Suprapubic skin (tissue), 4 donors: ENCODE results near the gene GPR45.

Experiments
- CTCF ChIP-seq, 2 donors: fragments of 200-600 bp in 1 of 2; fragments of 450-650 bp in 1 of 2; sonication (generic) in 1 of 2; IDR thresholded peaks; one replicate each; pipeline ENCODE4 v1.5.1; 2016 to 2019; ENCODE audit warnings: antibody characterized with exemption in 2 of 2, mild to moderate bottlenecking in 1 of 2, moderate library complexity in 1 of 2
- EP300 ChIP-seq: sonication (generic); formaldehyde crosslinking; IDR thresholded peaks from one replicate; pipeline ENCODE4 v1.6.1; 2017; ENCODE audit warnings: antibody characterized with exemption
- POLR2A ChIP-seq, 2 donors: fragments of 450-650 bp; IDR thresholded peaks; one replicate each; pipeline ENCODE4 v1.6.1; 2017; ENCODE audit warnings: antibody characterized with exemption in 2 of 2, mild to moderate bottlenecking in 2 of 2, moderate library complexity in 2 of 2
- POLR2AphosphoS5 ChIP-seq, 3 donors: sonication (generic); formaldehyde crosslinking; IDR thresholded peaks; one replicate each; pipeline ENCODE4 v1.6.1; 2017; ENCODE audit warnings: antibody characterized with exemption in 3 of 3

- TF ChIP-seq POLR2A (IDR thresholded peaks at IDR 0.05) (no peak), CTCF (IDR thresholded peaks at IDR 0.05) (no peak), POLR2AphosphoS5 (IDR thresholded peaks at IDR 0.05) (no peak), EP300 (no peak)
Measured at GRCh38 chr2:105241443-105241842, at the start of gene GPR45.
